ENCODE data around the gene BHMT2. TPM values are rescaled to one million over a fixed set of nuclear protein-coding genes. Genes with fewer than 3 reads are reported as not detected.

BHMT2 gene
- total and polyA plus RNA-seq, 10 of the 15 experiments (the other 5 are each of a cell fraction or from before 2014, with no cell fraction given), result not detected

DNA sequence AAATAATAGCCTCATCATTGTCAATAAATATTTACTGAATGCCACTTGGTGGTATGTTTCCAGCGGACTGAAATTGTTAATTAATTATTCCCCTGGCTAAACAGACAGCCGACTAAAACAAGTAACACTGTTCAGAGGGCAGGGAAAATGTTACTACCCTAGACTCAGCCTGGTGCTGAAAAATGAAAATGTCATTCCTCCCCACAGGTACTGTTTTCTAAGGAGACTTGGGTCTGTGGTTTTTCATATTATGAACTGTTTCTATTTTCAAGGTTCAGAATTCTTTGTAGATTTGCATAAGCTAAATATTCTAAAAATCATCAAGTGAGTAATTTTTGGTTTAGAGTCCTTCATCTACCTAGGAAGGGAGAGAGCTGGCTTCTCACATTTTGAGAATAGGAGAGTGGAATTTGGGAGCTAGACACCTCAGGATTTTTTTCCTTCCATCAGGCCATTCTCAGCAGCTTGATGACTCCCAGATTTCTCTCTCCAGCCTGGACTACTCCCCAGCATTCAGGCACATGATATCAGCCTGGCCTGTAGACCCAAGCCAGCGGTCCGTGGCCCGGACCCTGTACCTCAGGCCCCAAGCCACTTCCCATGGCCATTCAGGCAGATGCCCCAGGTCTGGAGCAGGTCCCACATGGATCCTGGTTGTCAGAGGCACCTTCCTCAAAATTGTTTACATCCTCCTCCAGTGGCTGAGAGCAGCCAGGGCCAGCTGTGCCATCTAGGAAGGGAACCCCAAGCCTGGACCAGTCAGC is 66.4 kb downstream of the BHMT2 start (continued):
- TF ChIP-seq, protein P1, sequence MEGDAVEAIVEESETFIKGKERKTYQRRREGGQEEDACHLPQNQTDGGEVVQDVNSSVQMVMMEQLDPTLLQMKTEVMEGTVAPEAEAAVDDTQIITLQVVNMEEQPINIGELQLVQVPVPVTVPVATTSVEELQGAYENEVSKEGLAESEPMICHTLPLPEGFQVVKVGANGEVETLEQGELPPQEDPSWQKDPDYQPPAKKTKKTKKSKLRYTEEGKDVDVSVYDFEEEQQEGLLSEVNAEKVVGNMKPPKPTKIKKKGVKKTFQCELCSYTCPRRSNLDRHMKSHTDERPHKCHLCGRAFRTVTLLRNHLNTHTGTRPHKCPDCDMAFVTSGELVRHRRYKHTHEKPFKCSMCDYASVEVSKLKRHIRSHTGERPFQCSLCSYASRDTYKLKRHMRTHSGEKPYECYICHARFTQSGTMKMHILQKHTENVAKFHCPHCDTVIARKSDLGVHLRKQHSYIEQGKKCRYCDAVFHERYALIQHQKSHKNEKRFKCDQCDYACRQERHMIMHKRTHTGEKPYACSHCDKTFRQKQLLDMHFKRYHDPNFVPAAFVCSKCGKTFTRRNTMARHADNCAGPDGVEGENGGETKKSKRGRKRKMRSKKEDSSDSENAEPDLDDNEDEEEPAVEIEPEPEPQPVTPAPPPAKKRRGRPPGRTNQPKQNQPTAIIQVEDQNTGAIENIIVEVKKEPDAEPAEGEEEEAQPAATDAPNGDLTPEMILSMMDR (IDR thresholded peaks at IDR 0.05 in 2 of 3, conservative IDR thresholded peaks at IDR 0.05 in 1 of 3; ENCODE audit: control insufficient read depth in 2 of 3, extremely low read depth in 1 of 3, insufficient read depth in 1 of 3, low read depth in 3 of 3, low read length in 3 of 3), result no peak
- TF ChIP-seq NBN (IDR thresholded peaks at IDR 0.05) (no peak), RFX5 (IDR thresholded peaks at IDR 0.05; ENCODE audit: low read depth, low read length) (no peak)

DNA sequence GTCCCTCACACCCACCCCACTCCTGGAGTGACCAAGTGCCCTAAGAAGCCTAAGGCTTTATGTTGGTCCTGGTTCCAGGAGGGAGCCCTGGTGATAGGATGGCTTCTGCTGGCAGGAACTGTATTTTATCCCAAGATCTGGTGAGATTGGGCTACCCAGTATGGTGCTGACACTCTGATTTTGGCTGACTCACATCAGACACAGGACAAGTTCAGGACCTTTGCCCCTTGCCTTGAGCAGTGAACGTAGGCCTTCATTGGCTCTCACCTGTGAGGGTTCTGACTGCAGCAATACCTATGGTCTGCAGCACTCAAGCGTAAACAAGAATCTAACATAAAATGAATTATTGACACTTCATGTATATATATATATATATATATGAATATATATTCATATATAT is 67.1 kb downstream of the BHMT2 start:
- no peak for ATAC-seq
- Histone ChIP-seq H3K79me2 (ENCODE audit: control insufficient read depth, insufficient read depth, low read length) (no peaks in the 10 kb centered on the region), H3K4me1 (ENCODE audit: control insufficient read depth, insufficient read depth, low read length) (peaks cover 17% of the 10 kb centered on the region), H2AFZ (ENCODE audit: control insufficient read depth, low read depth, low read length) (no peak overlapping the region), H3K9ac (ENCODE audit: control insufficient read depth, insufficient read depth, low read length) (no peak overlapping the region), H3K27me3 (replicated peaks in 1 of 2; ENCODE audit: control insufficient read depth in 2 of 2, insufficient read depth in 2 of 2, low read length in 1 of 2) (no peaks in the 10 kb centered on the region; a peak in 1 of 4 replicates), H3K36me3 (ENCODE audit: control insufficient read depth in 2 of 2, insufficient read depth in 2 of 2, low read length in 1 of 2) (no peaks in the 10 kb centered on the region), H3K27ac (ENCODE audit: control insufficient read depth, insufficient read depth) (no peak overlapping the region), H3K4me3 (no peak overlapping the region), H3K9me3 (replicated peaks; ENCODE audit: control insufficient read depth, insufficient read depth, low read length) (no peaks in the 10 kb centered on the region; the same call in 2 of the 3 replicates), H4K20me1 (ENCODE audit: control insufficient read depth, insufficient read depth) (no peaks in the 10 kb centered on the region), H3K4me2 (ENCODE audit: control insufficient read depth, insufficient read depth) (0 out of 2 replicates have a peak overlapping the region, but pooled peaks have one; percentile 47)
- POLR2A ChIA-PET, result no interaction called here
- SMC1A ChIA-PET (ENCODE audit: uncharacterized antibody, unreplicated experiment), result interaction anchor here (1.2 to 12.4 kb wide), 4 partner anchors 8 to 328 kb away, joined by 3 to 359 read pairs (median 84); no protein-coding TSS in a partner anchor
- TF ChIP-seq NR2C1 (IDR thresholded peaks at IDR 0.05) (no peak), NFYB (IDR thresholded peaks at IDR 0.05; ENCODE audit: insufficient read depth, low read depth, low read length) (no peak), STAT1 (conservative IDR thresholded peaks at IDR 0.05) (no peak), JUNB (IDR thresholded peaks at IDR 0.05) (no peak), SPI1 (IDR thresholded peaks at IDR 0.05; ENCODE audit: borderline replicate concordance, insufficient read depth, low read depth, low read length) (no peak), RAD21 (IDR thresholded peaks at IDR 0.05; ENCODE audit: insufficient read depth, low read depth, low read length) (no peak)
- CTCF ChIA-PET, result interaction anchor here (1.3 to 14.9 kb wide), 4 partner anchors 30 to 327 kb away, joined by 3 to 658 read pairs (median 162); no protein-coding TSS in a partner anchor
- RAD21 ChIA-PET (ENCODE audit: unreplicated experiment), result interaction anchor here (2.5 kb wide), 1 partner anchor 328 kb away, joined by 9 read pairs; no protein-coding TSS in a partner anchor
- intact Hi-C loops (cut with micrococcal nuclease; ENCODE audit: unreplicated experiment), result loop anchor here (10.0 kb wide), 1 partner anchor 662 kb away; no protein-coding TSS in a partner anchor
- in situ Hi-C loops (cut with MboI), result loop anchor here (5.0 kb wide), 1 partner anchor 331 kb away; no protein-coding TSS in a partner anchor
- BruUV-seq (replicated peaks), result no TSS peak
- FAIRE-seq, result no peak
- WGBS (ENCODE audit: insufficient coverage, insufficient replicate concordance, low lambda C conversion rate, missing lambda C conversion rate), result 51% methylated on average over 2 of the region's 2 CpGs
- no peak for DNase-seq (ENCODE audit: low read depth, low spot score)

Other genes with a start within 250 kb of the BHMT2 start
- 6.0 and 6.2 TPM in 2 replicates for gene ARSB, start 84.5 kb upstream of the BHMT2 start, total RNA-seq (2014; rRNA removed)
- 6.2 and 6.5 TPM in 2 replicates for gene ARSB, start 84.5 kb upstream of the BHMT2 start, total RNA-seq (2014; rRNA removed; fragmentation: Illumina TruSeq; extraction: Trizol)
- 6.8 and 8.2 TPM in 2 replicates for gene ARSB, start 84.5 kb upstream of the BHMT2 start, total RNA-seq (2021)
- gene ARSB, start 84.5 kb upstream of the BHMT2 start, polyA plus RNA-seq (2011; rRNA removed), result 5.3 and 8.2 TPM in 2 replicates
- gene ARSB, start 84.5 kb upstream of the BHMT2 start, polyA plus RNA-seq (2014; fragmentation: Illumina TruSeq; extraction: Trizol), result 5.4 and 7.4 TPM in 2 replicates
- gene ARSB, start 84.5 kb upstream of the BHMT2 start, polyA plus RNA-seq (2014; fragmentation: Nextera tagmentation; extraction: Ambion mirVana), result 1 to 10 TPM; 1.2 to 1.9 TPM
- gene ARSB, start 84.5 kb upstream of the BHMT2 start, polyA plus RNA-seq (2014; rRNA removed), result 5.1 and 5.2 TPM in 2 replicates
- 1 to 10 TPM; 6.0 to 6.3 TPM for gene ARSB, start 84.5 kb upstream of the BHMT2 start, polyA plus RNA-seq (2016; fragmentation: Nextera tagmentation; extraction: Ambion mirVana)
- 0.28 and 1.1 TPM in 2 replicates for gene DMGDH, start 93 bp upstream of the BHMT2 start, total RNA-seq (2014; rRNA removed)
- 0.54 and 0.64 TPM in 2 replicates for gene DMGDH, start 93 bp upstream of the BHMT2 start, total RNA-seq (2014; rRNA removed; fragmentation: Illumina TruSeq; extraction: Trizol)
- 0.56 TPM in 1 of 2 replicates, not detected in the other for gene DMGDH, start 93 bp upstream of the BHMT2 start, total RNA-seq (2021)
- gene DMGDH, start 93 bp upstream of the BHMT2 start, polyA plus RNA-seq (2011; rRNA removed), result 0.45 and 0.73 TPM in 2 replicates
- 0.29 and 0.90 TPM in 2 replicates for gene DMGDH, start 93 bp upstream of the BHMT2 start, polyA plus RNA-seq (2014; fragmentation: Illumina TruSeq; extraction: Trizol)
- under 1 TPM in 1 of 2 experiments, not detected in 1; 0.22 TPM for gene DMGDH, start 93 bp upstream of the BHMT2 start, polyA plus RNA-seq (2014; fragmentation: Nextera tagmentation; extraction: Ambion mirVana)
- 0.25 and 1.5 TPM in 2 replicates for gene DMGDH, start 93 bp upstream of the BHMT2 start, polyA plus RNA-seq (2014; rRNA removed)
- gene DMGDH, start 93 bp upstream of the BHMT2 start, polyA plus RNA-seq (2016; fragmentation: Nextera tagmentation; extraction: Ambion mirVana), result under 1 TPM in 1 of 2 experiments, not detected in 1; 0.44 TPM
- not detected in 2 replicates for gene BHMT, start 42.0 kb downstream of the BHMT2 start, total RNA-seq (2014; rRNA removed)
- gene BHMT, start 42.0 kb downstream of the BHMT2 start, total RNA-seq (2014; rRNA removed; fragmentation: Illumina TruSeq; extraction: Trizol), result not detected in 2 replicates
- 0.29 and 0.44 TPM in 2 replicates for gene BHMT, start 42.0 kb downstream of the BHMT2 start, total RNA-seq (2021)
- not detected in 2 replicates for gene BHMT, start 42.0 kb downstream of the BHMT2 start, polyA plus RNA-seq (2011; rRNA removed)
- gene BHMT, start 42.0 kb downstream of the BHMT2 start, polyA plus RNA-seq (2014; fragmentation: Illumina TruSeq; extraction: Trizol), result not detected in 2 replicates
- not detected for gene BHMT, start 42.0 kb downstream of the BHMT2 start, polyA plus RNA-seq (2014; fragmentation: Nextera tagmentation; extraction: Ambion mirVana)
- gene BHMT, start 42.0 kb downstream of the BHMT2 start, polyA plus RNA-seq (2014; rRNA removed), result not detected in 2 replicates
- gene BHMT, start 42.0 kb downstream of the BHMT2 start, polyA plus RNA-seq (2016; fragmentation: Nextera tagmentation; extraction: Ambion mirVana), result not detected
- gene JMY, start 166.4 kb downstream of the BHMT2 start, total RNA-seq (2014; rRNA removed), result 3.4 and 3.9 TPM in 2 replicates
- 3.5 and 3.7 TPM in 2 replicates for gene JMY, start 166.4 kb downstream of the BHMT2 start, total RNA-seq (2014; rRNA removed; fragmentation: Illumina TruSeq; extraction: Trizol)
- 3.6 and 4.1 TPM in 2 replicates for gene JMY, start 166.4 kb downstream of the BHMT2 start, total RNA-seq (2021)
- gene JMY, start 166.4 kb downstream of the BHMT2 start, polyA plus RNA-seq (2011; rRNA removed), result 4.8 and 7.4 TPM in 2 replicates
- 2.7 and 6.0 TPM in 2 replicates for gene JMY, start 166.4 kb downstream of the BHMT2 start, polyA plus RNA-seq (2014; fragmentation: Illumina TruSeq; extraction: Trizol)
- gene JMY, start 166.4 kb downstream of the BHMT2 start, polyA plus RNA-seq (2014; fragmentation: Nextera tagmentation; extraction: Ambion mirVana), result under 1 TPM; 0.63 to 0.80 TPM
- gene JMY, start 166.4 kb downstream of the BHMT2 start, polyA plus RNA-seq (2014; rRNA removed), result 1.8 and 2.0 TPM in 2 replicates
- gene JMY, start 166.4 kb downstream of the BHMT2 start, polyA plus RNA-seq (2016; fragmentation: Nextera tagmentation; extraction: Ambion mirVana), result 1 to 10 TPM; 1.2 to 1.5 TPM

Data from GM12878 (cell line).